HEK293 (cell line): ENCODE results near the gene DNAJC13.

Experiments used
- CTCF ChIA-PET: fragments of 350-600 bp; formaldehyde crosslinking; extraction: SDS; loops from one replicate; lab custom pipeline; 2021; ENCODE audit warnings: antibody characterized with exemption; lab: Yijun Ruan, JAX
- POLR2A ChIA-PET: fragments of 300-600 bp; formaldehyde crosslinking; extraction: SDS; loops from one replicate; lab custom pipeline; 2020; ENCODE audit warnings: antibody characterized with exemption, inconsistent platforms; lab: Yijun Ruan, JAX
- H3K27ac ChIP-seq: fragments of 200-500 bp; sonication (Bioruptor generic); 2 replicates; pipeline ENCODE4 v1.5.1; 2014; ENCODE audit warnings: low read depth, low read length, control low read depth, inconsistent platforms; ENCODE audit errors: extremely low read depth
- H3K36me3 ChIP-seq, 2 experiments: fragments of 200-500 bp in 1 of 2; sonication (Bioruptor generic) in 1 of 2; 1 replicate in 1 of 2; 2 replicates in 1 of 2; pipeline ENCODE4 v1.5.1; 2014 to 2017; ENCODE audit warnings: inconsistent platforms in 2 of 2, low read length in 2 of 2; ENCODE audit not compliant: control insufficient read depth in 2 of 2, insufficient read depth in 1 of 2
- H3K4me1 ChIP-seq: fragments of 200-500 bp; sonication (Bioruptor generic); 2 replicates; pipeline ENCODE4 v1.5.1; 2014; ENCODE audit warnings: mild to moderate bottlenecking, low read length, inconsistent platforms; ENCODE audit not compliant: control insufficient read depth, insufficient read depth
- H3K4me3 ChIP-seq: 2 replicates; pipeline ENCODE4 v1.5.1; 2011; ENCODE audit warnings: low read depth, mild to moderate bottlenecking, control low read depth, low read length, moderate library complexity
- H3K9me3 ChIP-seq: fragments of 200-500 bp; sonication (Bioruptor generic); 2 replicates; pipeline ENCODE4 v1.5.1; 2014; ENCODE audit warnings: low read depth, low read length, inconsistent platforms; ENCODE audit not compliant: control insufficient read depth, insufficient read depth
- SALL2 ChIP-seq: fragments of 450-650 bp; formaldehyde crosslinking; IDR thresholded peaks from 2 replicates; pipeline ENCODE4 v1.5.0; 2017; ENCODE audit warnings: missing biosample characterization, mild to moderate bottlenecking, missing genetic modification characterization, borderline replicate concordance
- SCRT2 ChIP-seq: fragments of 450-650 bp; formaldehyde crosslinking; IDR thresholded peaks from 2 replicates; pipeline ENCODE4 v1.5.1; 2016; ENCODE audit warnings: missing biosample characterization, missing genetic modification characterization
- ZNF140 ChIP-seq: fragments of 450-650 bp; formaldehyde crosslinking; IDR thresholded peaks from 2 replicates; pipeline ENCODE4 v1.5.1; 2016; ENCODE audit warnings: missing biosample characterization, missing genetic modification characterization
- ZNF175 ChIP-seq: fragments of 450-650 bp; formaldehyde crosslinking; IDR thresholded peaks from 2 replicates; pipeline ENCODE4 v1.5.1; 2016; ENCODE audit warnings: missing biosample characterization, missing genetic modification characterization
- ZNF184 ChIP-seq: fragments of 450-650 bp; IDR thresholded peaks from 2 replicates; pipeline ENCODE4 v1.5.1; 2018; ENCODE audit warnings: missing biosample characterization, mild to moderate bottlenecking, missing genetic modification characterization
- ZNF214 ChIP-seq: fragments of 450-650 bp; formaldehyde crosslinking; IDR thresholded peaks from 2 replicates; pipeline ENCODE4 v1.5.1; 2017; ENCODE audit warnings: missing biosample characterization, mild to moderate bottlenecking, missing genetic modification characterization, borderline replicate concordance
- ZNF366 ChIP-seq: fragments of 450-650 bp; formaldehyde crosslinking; conservative IDR thresholded peaks from 2 replicates; pipeline ENCODE4 v1.5.1; 2016; ENCODE audit warnings: missing biosample characterization, missing genetic modification characterization
- ZNF404 ChIP-seq: fragments of 450-650 bp; formaldehyde crosslinking; IDR thresholded peaks from 2 replicates; pipeline ENCODE4 v1.5.1; 2017; ENCODE audit warnings: missing biosample characterization, missing genetic modification characterization
- ZNF426 ChIP-seq: fragments of 450-650 bp; formaldehyde crosslinking; IDR thresholded peaks from 2 replicates; pipeline ENCODE4 v1.5.1; 2017; ENCODE audit warnings: missing biosample characterization, missing genetic modification characterization, mild to moderate bottlenecking, inconsistent platforms, moderate library complexity
- ZNF514 ChIP-seq: fragments of 450-650 bp; formaldehyde crosslinking; IDR thresholded peaks from 2 replicates; pipeline ENCODE4 v1.5.1; 2016; ENCODE audit warnings: missing biosample characterization, missing genetic modification characterization
- ZNF555 ChIP-seq: fragments of 450-650 bp; formaldehyde crosslinking; conservative IDR thresholded peaks from 2 replicates; pipeline ENCODE4 v1.5.1; 2017; ENCODE audit warnings: missing biosample characterization, mild to moderate bottlenecking, missing genetic modification characterization, inconsistent platforms
- ZNF654 ChIP-seq: fragments of 450-650 bp; formaldehyde crosslinking; IDR thresholded peaks from 2 replicates; pipeline ENCODE4 v1.5.1; 2016; ENCODE audit warnings: low read depth, missing biosample characterization, missing genetic modification characterization
- ZNF843 ChIP-seq: fragments of 450-650 bp; formaldehyde crosslinking; IDR thresholded peaks from 2 replicates; pipeline ENCODE4 v1.5.1; 2016; ENCODE audit warnings: missing biosample characterization, missing genetic modification characterization
- ZSCAN16 ChIP-seq: fragments of 450-650 bp; formaldehyde crosslinking; IDR thresholded peaks from 2 replicates; pipeline ENCODE4 v1.5.1; 2016; ENCODE audit warnings: missing biosample characterization, missing genetic modification characterization
- TF ChIP-seq, protein P1 (sequence below): IDR thresholded peaks from 2 replicates; pipeline ENCODE4 v1.6.1; 2011; ENCODE audit warnings: mild to moderate bottlenecking, low read depth, low read length, borderline replicate concordance
- TF ChIP-seq, protein P2 (sequence below): fragments of 450-650 bp; formaldehyde crosslinking; IDR thresholded peaks from 2 replicates; pipeline ENCODE4 v1.5.1; 2016; ENCODE audit warnings: missing biosample characterization, missing genetic modification characterization
- TF ChIP-seq, protein P3 (sequence below): fragments of 450-650 bp; formaldehyde crosslinking; IDR thresholded peaks from 2 replicates; pipeline ENCODE4 v1.5.1; 2016; ENCODE audit warnings: missing biosample characterization, missing genetic modification characterization, borderline replicate concordance
- TF ChIP-seq, protein P4 (sequence below): fragments of 450-650 bp; IDR thresholded peaks from 2 replicates; pipeline ENCODE4 v1.5.1; 2018; ENCODE audit warnings: missing biosample characterization, missing genetic modification characterization
- TF ChIP-seq, protein P5 (sequence below): fragments of 450-650 bp; formaldehyde crosslinking; IDR thresholded peaks from 2 replicates; pipeline ENCODE4 v1.5.0; 2017; ENCODE audit warnings: missing biosample characterization, missing genetic modification characterization, borderline replicate concordance

DNAJC13 gene

DNA sequence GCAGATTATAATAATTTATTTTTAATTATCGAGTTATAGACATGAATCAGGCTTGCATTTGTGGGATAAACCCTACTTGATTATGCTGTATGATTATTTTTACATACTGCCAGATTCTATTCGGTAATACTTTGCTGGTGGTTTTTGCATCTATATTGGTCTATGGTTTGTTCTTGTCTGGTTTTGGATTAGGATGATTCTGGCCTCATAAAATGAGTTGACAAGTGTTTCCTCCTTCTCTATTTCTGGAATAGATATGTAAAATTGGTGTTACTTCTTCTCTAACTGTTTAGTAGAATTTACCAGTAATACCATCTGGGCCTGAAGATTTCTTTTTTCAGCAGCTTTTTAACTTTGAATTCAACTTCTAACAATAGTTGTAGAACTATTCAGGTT is 146.8 kb downstream of the DNAJC13 start:
- no peak overlapping the region for H3K27ac ChIP-seq
- CTCF ChIA-PET = no interaction called here

DNA sequence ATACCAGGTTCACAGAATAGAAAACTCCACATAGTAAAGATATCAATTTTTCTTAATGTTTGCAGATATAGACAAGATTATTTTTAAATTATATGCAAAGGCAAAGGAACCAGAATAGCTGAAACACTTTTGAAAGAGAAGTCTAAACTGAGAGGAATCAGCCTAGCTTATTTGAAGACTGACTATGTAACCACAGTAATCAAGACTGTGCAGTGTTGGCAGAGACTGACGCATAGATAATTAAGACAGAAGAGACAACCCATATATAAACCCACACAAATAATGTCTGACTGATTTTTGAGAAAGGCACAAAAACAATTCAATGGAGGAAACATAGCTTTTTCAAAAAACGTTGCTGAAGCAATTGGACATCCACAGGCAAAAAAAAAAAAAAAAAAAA is 151.1 kb downstream of the DNAJC13 start:
- CTCF ChIA-PET = no interaction called here
- no peak overlapping the region for H3K27ac ChIP-seq
- no peak overlapping the region for H3K4me3 ChIP-seq
- H3K36me3 ChIP-seq = no peaks in the 10 kb centered on the region
- H3K9me3 ChIP-seq = no peaks in the 10 kb centered on the region
- POLR2A ChIA-PET = no interaction called here
- no peaks in the 10 kb centered on the region for H3K4me1 ChIP-seq
- TF ChIP-seq ZNF514 (tag by site-specific recombination) (no peak), ZNF404 (tag by site-specific recombination) (no peak), SCRT2 (tag by site-specific recombination) (no peak), SALL2 (tag by site-specific recombination) (no peak), ZNF366 (tag by site-specific recombination) (no peak), ZNF555 (tag by site-specific recombination) (no peak), ZNF175 (tag by site-specific recombination) (no peak), ZNF140 (tag by site-specific recombination) (no peak), ZNF184 (no peak)
- TF ChIP-seq, protein P1, sequence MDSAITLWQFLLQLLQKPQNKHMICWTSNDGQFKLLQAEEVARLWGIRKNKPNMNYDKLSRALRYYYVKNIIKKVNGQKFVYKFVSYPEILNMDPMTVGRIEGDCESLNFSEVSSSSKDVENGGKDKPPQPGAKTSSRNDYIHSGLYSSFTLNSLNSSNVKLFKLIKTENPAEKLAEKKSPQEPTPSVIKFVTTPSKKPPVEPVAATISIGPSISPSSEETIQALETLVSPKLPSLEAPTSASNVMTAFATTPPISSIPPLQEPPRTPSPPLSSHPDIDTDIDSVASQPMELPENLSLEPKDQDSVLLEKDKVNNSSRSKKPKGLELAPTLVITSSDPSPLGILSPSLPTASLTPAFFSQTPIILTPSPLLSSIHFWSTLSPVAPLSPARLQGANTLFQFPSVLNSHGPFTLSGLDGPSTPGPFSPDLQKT = no peak
- TF ChIP-seq, protein P2, sequence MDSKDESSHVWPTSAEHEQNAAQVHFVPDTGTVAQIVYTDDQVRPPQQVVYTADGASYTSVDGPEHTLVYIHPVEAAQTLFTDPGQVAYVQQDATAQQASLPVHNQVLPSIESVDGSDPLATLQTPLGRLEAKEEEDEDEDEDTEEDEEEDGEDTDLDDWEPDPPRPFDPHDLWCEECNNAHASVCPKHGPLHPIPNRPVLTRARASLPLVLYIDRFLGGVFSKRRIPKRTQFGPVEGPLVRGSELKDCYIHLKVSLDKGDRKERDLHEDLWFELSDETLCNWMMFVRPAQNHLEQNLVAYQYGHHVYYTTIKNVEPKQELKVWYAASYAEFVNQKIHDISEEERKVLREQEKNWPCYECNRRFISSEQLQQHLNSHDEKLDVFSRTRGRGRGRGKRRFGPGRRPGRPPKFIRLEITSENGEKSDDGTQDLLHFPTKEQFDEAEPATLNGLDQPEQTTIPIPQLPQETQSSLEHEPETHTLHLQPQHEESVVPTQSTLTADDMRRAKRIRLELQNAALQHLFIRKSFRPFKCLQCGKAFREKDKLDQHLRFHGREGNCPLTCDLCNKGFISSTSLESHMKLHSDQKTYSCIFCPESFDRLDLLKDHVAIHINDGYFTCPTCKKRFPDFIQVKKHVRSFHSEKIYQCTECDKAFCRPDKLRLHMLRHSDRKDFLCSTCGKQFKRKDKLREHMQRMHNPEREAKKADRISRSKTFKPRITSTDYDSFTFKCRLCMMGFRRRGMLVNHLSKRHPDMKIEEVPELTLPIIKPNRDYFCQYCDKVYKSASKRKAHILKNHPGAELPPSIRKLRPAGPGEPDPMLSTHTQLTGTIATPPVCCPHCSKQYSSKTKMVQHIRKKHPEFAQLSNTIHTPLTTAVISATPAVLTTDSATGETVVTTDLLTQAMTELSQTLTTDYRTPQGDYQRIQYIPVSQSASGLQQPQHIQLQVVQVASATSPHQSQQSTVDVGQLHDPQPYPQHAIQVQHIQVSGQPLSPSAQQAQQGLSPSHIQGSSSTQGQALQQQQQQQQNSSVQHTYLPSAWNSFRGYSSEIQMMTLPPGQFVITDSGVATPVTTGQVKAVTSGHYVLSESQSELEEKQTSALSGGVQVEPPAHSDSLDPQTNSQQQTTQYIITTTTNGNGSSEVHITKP (tag by site-specific recombination) = no peak

More for the DNA sequence above, 146.8 kb downstream of the DNAJC13 start:
- POLR2A ChIA-PET = no interaction called here
- no peaks in the 10 kb centered on the region for H3K9me3 ChIP-seq
- no peaks in the 10 kb centered on the region for H3K4me1 ChIP-seq
- H3K4me3 ChIP-seq = no peak overlapping the region
- peaks cover 0 to 11% of the 10 kb centered on the region in 2 experiments; a peak in 1 of 3 replicates for H3K36me3 ChIP-seq
- TF ChIP-seq ZSCAN16 (tag by site-specific recombination) = no peak
- TF ChIP-seq, protein P3, sequence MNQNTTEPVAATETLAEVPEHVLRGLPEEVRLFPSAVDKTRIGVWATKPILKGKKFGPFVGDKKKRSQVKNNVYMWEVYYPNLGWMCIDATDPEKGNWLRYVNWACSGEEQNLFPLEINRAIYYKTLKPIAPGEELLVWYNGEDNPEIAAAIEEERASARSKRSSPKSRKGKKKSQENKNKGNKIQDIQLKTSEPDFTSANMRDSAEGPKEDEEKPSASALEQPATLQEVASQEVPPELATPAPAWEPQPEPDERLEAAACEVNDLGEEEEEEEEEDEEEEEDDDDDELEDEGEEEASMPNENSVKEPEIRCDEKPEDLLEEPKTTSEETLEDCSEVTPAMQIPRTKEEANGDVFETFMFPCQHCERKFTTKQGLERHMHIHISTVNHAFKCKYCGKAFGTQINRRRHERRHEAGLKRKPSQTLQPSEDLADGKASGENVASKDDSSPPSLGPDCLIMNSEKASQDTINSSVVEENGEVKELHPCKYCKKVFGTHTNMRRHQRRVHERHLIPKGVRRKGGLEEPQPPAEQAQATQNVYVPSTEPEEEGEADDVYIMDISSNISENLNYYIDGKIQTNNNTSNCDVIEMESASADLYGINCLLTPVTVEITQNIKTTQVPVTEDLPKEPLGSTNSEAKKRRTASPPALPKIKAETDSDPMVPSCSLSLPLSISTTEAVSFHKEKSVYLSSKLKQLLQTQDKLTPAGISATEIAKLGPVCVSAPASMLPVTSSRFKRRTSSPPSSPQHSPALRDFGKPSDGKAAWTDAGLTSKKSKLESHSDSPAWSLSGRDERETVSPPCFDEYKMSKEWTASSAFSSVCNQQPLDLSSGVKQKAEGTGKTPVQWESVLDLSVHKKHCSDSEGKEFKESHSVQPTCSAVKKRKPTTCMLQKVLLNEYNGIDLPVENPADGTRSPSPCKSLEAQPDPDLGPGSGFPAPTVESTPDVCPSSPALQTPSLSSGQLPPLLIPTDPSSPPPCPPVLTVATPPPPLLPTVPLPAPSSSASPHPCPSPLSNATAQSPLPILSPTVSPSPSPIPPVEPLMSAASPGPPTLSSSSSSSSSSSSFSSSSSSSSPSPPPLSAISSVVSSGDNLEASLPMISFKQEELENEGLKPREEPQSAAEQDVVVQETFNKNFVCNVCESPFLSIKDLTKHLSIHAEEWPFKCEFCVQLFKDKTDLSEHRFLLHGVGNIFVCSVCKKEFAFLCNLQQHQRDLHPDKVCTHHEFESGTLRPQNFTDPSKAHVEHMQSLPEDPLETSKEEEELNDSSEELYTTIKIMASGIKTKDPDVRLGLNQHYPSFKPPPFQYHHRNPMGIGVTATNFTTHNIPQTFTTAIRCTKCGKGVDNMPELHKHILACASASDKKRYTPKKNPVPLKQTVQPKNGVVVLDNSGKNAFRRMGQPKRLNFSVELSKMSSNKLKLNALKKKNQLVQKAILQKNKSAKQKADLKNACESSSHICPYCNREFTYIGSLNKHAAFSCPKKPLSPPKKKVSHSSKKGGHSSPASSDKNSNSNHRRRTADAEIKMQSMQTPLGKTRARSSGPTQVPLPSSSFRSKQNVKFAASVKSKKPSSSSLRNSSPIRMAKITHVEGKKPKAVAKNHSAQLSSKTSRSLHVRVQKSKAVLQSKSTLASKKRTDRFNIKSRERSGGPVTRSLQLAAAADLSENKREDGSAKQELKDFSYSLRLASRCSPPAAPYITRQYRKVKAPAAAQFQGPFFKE (tag by site-specific recombination) = no peak
- TF ChIP-seq, protein P4, sequence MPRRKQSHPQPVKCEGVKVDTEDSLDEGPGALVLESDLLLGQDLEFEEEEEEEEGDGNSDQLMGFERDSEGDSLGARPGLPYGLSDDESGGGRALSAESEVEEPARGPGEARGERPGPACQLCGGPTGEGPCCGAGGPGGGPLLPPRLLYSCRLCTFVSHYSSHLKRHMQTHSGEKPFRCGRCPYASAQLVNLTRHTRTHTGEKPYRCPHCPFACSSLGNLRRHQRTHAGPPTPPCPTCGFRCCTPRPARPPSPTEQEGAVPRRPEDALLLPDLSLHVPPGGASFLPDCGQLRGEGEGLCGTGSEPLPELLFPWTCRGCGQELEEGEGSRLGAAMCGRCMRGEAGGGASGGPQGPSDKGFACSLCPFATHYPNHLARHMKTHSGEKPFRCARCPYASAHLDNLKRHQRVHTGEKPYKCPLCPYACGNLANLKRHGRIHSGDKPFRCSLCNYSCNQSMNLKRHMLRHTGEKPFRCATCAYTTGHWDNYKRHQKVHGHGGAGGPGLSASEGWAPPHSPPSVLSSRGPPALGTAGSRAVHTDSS (tag by site-specific recombination) = no peak
- TF ChIP-seq, protein P5, sequence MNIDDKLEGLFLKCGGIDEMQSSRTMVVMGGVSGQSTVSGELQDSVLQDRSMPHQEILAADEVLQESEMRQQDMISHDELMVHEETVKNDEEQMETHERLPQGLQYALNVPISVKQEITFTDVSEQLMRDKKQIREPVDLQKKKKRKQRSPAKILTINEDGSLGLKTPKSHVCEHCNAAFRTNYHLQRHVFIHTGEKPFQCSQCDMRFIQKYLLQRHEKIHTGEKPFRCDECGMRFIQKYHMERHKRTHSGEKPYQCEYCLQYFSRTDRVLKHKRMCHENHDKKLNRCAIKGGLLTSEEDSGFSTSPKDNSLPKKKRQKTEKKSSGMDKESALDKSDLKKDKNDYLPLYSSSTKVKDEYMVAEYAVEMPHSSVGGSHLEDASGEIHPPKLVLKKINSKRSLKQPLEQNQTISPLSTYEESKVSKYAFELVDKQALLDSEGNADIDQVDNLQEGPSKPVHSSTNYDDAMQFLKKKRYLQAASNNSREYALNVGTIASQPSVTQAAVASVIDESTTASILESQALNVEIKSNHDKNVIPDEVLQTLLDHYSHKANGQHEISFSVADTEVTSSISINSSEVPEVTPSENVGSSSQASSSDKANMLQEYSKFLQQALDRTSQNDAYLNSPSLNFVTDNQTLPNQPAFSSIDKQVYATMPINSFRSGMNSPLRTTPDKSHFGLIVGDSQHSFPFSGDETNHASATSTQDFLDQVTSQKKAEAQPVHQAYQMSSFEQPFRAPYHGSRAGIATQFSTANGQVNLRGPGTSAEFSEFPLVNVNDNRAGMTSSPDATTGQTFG (tag by site-specific recombination) = no peak
- TF ChIP-seq ZNF214 (tag by site-specific recombination) = no peak
- TF ChIP-seq ZNF654 = no peak
- no peak for TF ChIP-seq ZNF426
- TF ChIP-seq ZNF843 (tag by site-specific recombination) = no peak
